Spinal cord (tissue), 10 donors: ENCODE data around the gene CEP112. TPM values are rescaled to one million over a fixed set of nuclear protein-coding genes. Genes with fewer than 3 reads are reported as not detected.

Experiments
- DNase-seq, 6 donors: peaks; one replicate each; pipeline versions ENCODE4 v3.0.0 to v3.0.0-alpha.2; 2013 to 2015; ENCODE audit warnings: low spot score in 6 of 6, low read depth in 4 of 6
- H3K27ac ChIP-seq: one replicate; pipeline ENCODE4 v1.5.1; 2013; ENCODE audit warnings: low read depth, low read length, control low read depth
- H3K27me3 ChIP-seq: one replicate; pipeline ENCODE4 v1.6.1; 2013; ENCODE audit warnings: low read length; ENCODE audit not compliant: control insufficient read depth, insufficient read depth
- H3K36me3 ChIP-seq: one replicate; pipeline ENCODE4 v1.6.1; 2013; ENCODE audit warnings: low read length; ENCODE audit not compliant: control insufficient read depth, insufficient read depth
- H3K4me1 ChIP-seq: one replicate; pipeline ENCODE4 v1.6.1; 2013; ENCODE audit warnings: low read length; ENCODE audit not compliant: control insufficient read depth, insufficient read depth
- H3K4me3 ChIP-seq: one replicate; pipeline ENCODE4 v1.5.1; 2013; ENCODE audit warnings: low read depth, low read length, control low read depth
- H3K9me3 ChIP-seq: one replicate; pipeline ENCODE4 v1.6.1; 2013; ENCODE audit warnings: low read length; ENCODE audit not compliant: control insufficient read depth, insufficient read depth
- WGBS: methylation state at CpG from one replicate; pipeline ENCODE4 v1.1.5; 2013; ENCODE audit warnings: missing lambda C conversion rate; ENCODE audit not compliant: insufficient coverage; 5-methylcytosine and 5-hydroxymethylcytosine counted together
- polyA plus RNA-seq, 2 donors: library from polyadenylated mRNA; unstranded; fragments of 120-200 nt; gene quantifications; one replicate each; pipeline ENCODE4 v1.2.1, GENCODE V29; 2013; ENCODE audit not compliant: insufficient read length in 2 of 2
- total RNA-seq, 2 donors: library from RNA; depleted of rRNA in 1 of 2; stranded (reverse); fragments of 120-200 nt in 1 of 2; fragments of >200 nt in 1 of 2; gene quantifications; one replicate each; pipeline versions ENCODE4 v1.2.3 to v1.2.4, GENCODE V29; 2013 to 2014
- donor health status: healthy.

CEP112 gene
- total and polyA plus RNA-seq, 4 donors = 9.1 to 26.2 (median 17.6) TPM

GRCh38 chr17:65876985-65877384 lies 314.9 kb downstream of the CEP112 start:
- no peak overlapping the region for H3K27ac ChIP-seq
- DNase-seq = no peak
- no peak overlapping the region for H3K4me3 ChIP-seq
- no peaks in the 10 kb centered on the region for H3K4me1 ChIP-seq
- WGBS = 80% methylated on average over 1 of the region's 4 CpGs
- no peaks in the 10 kb centered on the region for H3K36me3 ChIP-seq
- no peaks in the 10 kb centered on the region for H3K9me3 ChIP-seq
- H3K27me3 ChIP-seq = no peaks in the 10 kb centered on the region

- WGBS = no CpG with 5 or more reads among the region's 3 CpGs
These were observed 323.1 kb downstream of the CEP112 start for GRCh38 chr17:65868881-65869280.

GRCh38 chr17:65867014-65867413 lies 324.9 kb downstream of the CEP112 start:
- Histone ChIP-seq H3K27ac (no peak overlapping the region), H3K4me3 (no peak overlapping the region), H3K27me3 (no peaks in the 10 kb centered on the region), H3K36me3 (peaks cover 14% of the 10 kb centered on the region), H3K4me1 (no peaks in the 10 kb centered on the region), H3K9me3 (no peaks in the 10 kb centered on the region)
- no peak for DNase-seq
- 89% methylated on average over 5 of the region's 6 CpGs for WGBS

More at GRCh38 chr17:65868881-65869280, 323.1 kb downstream of the CEP112 start:
- Histone ChIP-seq H3K9me3 (no peaks in the 10 kb centered on the region), H3K4me3 (no peak overlapping the region), H3K36me3 (peaks cover 13% of the 10 kb centered on the region), H3K27ac (no peak overlapping the region), H3K27me3 (no peaks in the 10 kb centered on the region), H3K4me1 (no peaks in the 10 kb centered on the region)
- no peak for DNase-seq

- Histone ChIP-seq H3K36me3 (peaks cover 14% of the 10 kb centered on the region), H3K9me3 (no peaks in the 10 kb centered on the region), H3K4me3 (no peak overlapping the region), H3K27me3 (no peaks in the 10 kb centered on the region), H3K27ac (no peak overlapping the region), H3K4me1 (no peaks in the 10 kb centered on the region)
- 94% methylated on average over 23 of the region's 24 CpGs for WGBS
- DNase-seq = no peak
These were observed 326.1 kb downstream of the CEP112 start for GRCh38 chr17:65865715-65866425.

- Histone ChIP-seq H3K27me3 (no peaks in the 10 kb centered on the region), H3K9me3 (no peaks in the 10 kb centered on the region), H3K4me3 (no peak overlapping the region), H3K36me3 (peaks cover 14% of the 10 kb centered on the region), H3K27ac (no peak overlapping the region), H3K4me1 (no peaks in the 10 kb centered on the region)
- 86% methylated on average over 1 of the region's 8 CpGs for WGBS
- no peak for DNase-seq
These were observed 327.5 kb downstream of the CEP112 start for GRCh38 chr17:65864394-65864793.

GRCh38 chr17:65857718-65858117 lies 334.2 kb downstream of the CEP112 start:
- no peaks in the 10 kb centered on the region for H3K36me3 ChIP-seq
- no peaks in the 10 kb centered on the region for H3K9me3 ChIP-seq
- no peak overlapping the region for H3K4me3 ChIP-seq
- DNase-seq = no peak
- no peaks in the 10 kb centered on the region for H3K4me1 ChIP-seq
- no CpG with 5 or more reads among the region's 2 CpGs for WGBS
- H3K27me3 ChIP-seq = no peaks in the 10 kb centered on the region
- H3K27ac ChIP-seq = no peak overlapping the region

- DNase-seq = no peak
- Histone ChIP-seq H3K27ac (no peak overlapping the region), H3K27me3 (no peaks in the 10 kb centered on the region), H3K4me1 (no peaks in the 10 kb centered on the region), H3K36me3 (no peaks in the 10 kb centered on the region), H3K4me3 (no peak overlapping the region), H3K9me3 (no peaks in the 10 kb centered on the region)
- no CpG with 5 or more reads among the region's 2 CpGs for WGBS
These were observed 335.1 kb downstream of the CEP112 start for GRCh38 chr17:65856865-65857264.

GRCh38 chr17:65855675-65856074 lies 336.3 kb downstream of the CEP112 start:
- H3K9me3 ChIP-seq = no peaks in the 10 kb centered on the region
- H3K36me3 ChIP-seq = no peaks in the 10 kb centered on the region
- H3K27ac ChIP-seq = no peak overlapping the region
- 100% methylated on average over 2 of the region's 4 CpGs for WGBS
- no peaks in the 10 kb centered on the region for H3K27me3 ChIP-seq
- H3K4me3 ChIP-seq = no peak overlapping the region
- DNase-seq = no peak
- H3K4me1 ChIP-seq = no peaks in the 10 kb centered on the region

GRCh38 chr17:65855245-65855644 lies 336.7 kb downstream of the CEP112 start:
- no peak for DNase-seq
- no peaks in the 10 kb centered on the region for H3K36me3 ChIP-seq
- no peak overlapping the region for H3K4me3 ChIP-seq
- H3K4me1 ChIP-seq = no peaks in the 10 kb centered on the region
- H3K27ac ChIP-seq = no peak overlapping the region
- WGBS = no CpG with 5 or more reads among the region's 2 CpGs
- no peaks in the 10 kb centered on the region for H3K9me3 ChIP-seq
- no peaks in the 10 kb centered on the region for H3K27me3 ChIP-seq

GRCh38 chr17:65853816-65854215 lies 338.1 kb downstream of the CEP112 start:
- Histone ChIP-seq H3K27ac (no peak overlapping the region), H3K9me3 (no peaks in the 10 kb centered on the region), H3K36me3 (no peaks in the 10 kb centered on the region), H3K4me3 (no peak overlapping the region), H3K27me3 (no peaks in the 10 kb centered on the region), H3K4me1 (no peaks in the 10 kb centered on the region)
- DNase-seq = no peak
